GM21619 (cell line): Measurements from ENCODE around the gene ADGRD1.

ENCODE experiments used
- ATAC-seq: cut with Tn5 transposase; IDR thresholded peaks from one replicate; pipeline ENCODE4 v1.9.1; 2021; ENCODE audit not compliant: unreplicated experiment

Gene ADGRD1

GRCh38 chr12:131097202-131098177, 143.8 kb downstream of the ADGRD1 start:
- no peak for ATAC-seq

- no peak for ATAC-seq
Measured at GRCh38 chr12:131098178-131098981, 144.7 kb downstream of the ADGRD1 start.

- ATAC-seq, result no peak
Measured at GRCh38 chr12:131100031-131100674, 146.4 kb downstream of the ADGRD1 start.

- ATAC-seq, result no peak
Measured at GRCh38 chr12:131101006-131101405, 147.3 kb downstream of the ADGRD1 start.

GRCh38 chr12:131101703-131102492, 148.2 kb downstream of the ADGRD1 start:
- ATAC-seq, result peak; percentile 75

- ATAC-seq, result no peak
Measured at GRCh38 chr12:131102493-131102931, 148.8 kb downstream of the ADGRD1 start.

- ATAC-seq, result no peak
Measured at GRCh38 chr12:131102991-131103668, 149.4 kb downstream of the ADGRD1 start.

- ATAC-seq, result no peak
Measured at GRCh38 chr12:131103669-131104462, 150.2 kb downstream of the ADGRD1 start.

- peak; percentile 58 for ATAC-seq
Measured at GRCh38 chr12:131104463-131105350, 151.0 kb downstream of the ADGRD1 start.

- no peak for ATAC-seq
Measured at GRCh38 chr12:131105351-131105735, 151.6 kb downstream of the ADGRD1 start.

GRCh38 chr12:131105736-131106348, 152.1 kb downstream of the ADGRD1 start:
- ATAC-seq, result no peak

GRCh38 chr12:131106349-131106941, 152.7 kb downstream of the ADGRD1 start:
- ATAC-seq, result no peak

GRCh38 chr12:131108177-131108955, 154.7 kb downstream of the ADGRD1 start:
- ATAC-seq, result no peak

GRCh38 chr12:131111446-131111845, 157.7 kb downstream of the ADGRD1 start:
- ATAC-seq, result no peak

- ATAC-seq, result no peak
Measured at GRCh38 chr12:131112021-131112420, 158.3 kb downstream of the ADGRD1 start.

- no peak for ATAC-seq
Measured at GRCh38 chr12:131112700-131113290, 159.1 kb downstream of the ADGRD1 start.
